CD4-positive, alpha-beta T cell (primary cell): Measurements from ENCODE around the gene SREBF2. TPM values are rescaled to one million over a fixed set of nuclear protein-coding genes. Genes with fewer than 3 reads are reported as not detected.

Experiments used
- ATAC-seq: fragments of 200-7000 bp; cut with Tn5 transposase; one replicate; pipeline ENCODE4 v1.10.0; 2022; ENCODE audit warnings: mild to moderate bottlenecking; ENCODE audit not compliant: poor library complexity
- CTCF ChIA-PET: fragments of 350-600 bp; sonication (Branson Sonifier 250); formaldehyde crosslinking; loops from one replicate; lab custom pipeline; 2021; ENCODE audit warnings: antibody characterized with exemption, inconsistent platforms; lab: Charles Lee
- POLR2A ChIA-PET: fragments of 350-600 bp; sonication (Branson Sonifier 250); formaldehyde crosslinking; loops from one replicate; lab custom pipeline; 2021; ENCODE audit warnings: antibody characterized with exemption, inconsistent platforms; lab: Charles Lee
- DNase-seq, 14 experiments: peaks; one replicate each; pipeline ENCODE4 v3.0.0-alpha.2; 2013 to 2020; ENCODE audit warnings: mixed read lengths in 2 of 14
- H3K27ac ChIP-seq, 2 donors: one replicate each; pipeline versions ENCODE4 v1.5.1 to v1.7.0; 2013; ENCODE audit warnings: low read length in 2 of 2, low read depth in 1 of 2, mild to moderate bottlenecking in 1 of 2
- H3K27me3 ChIP-seq, 2 experiments: 1 replicate in 1 of 2; 2 replicates in 1 of 2; pipeline versions ENCODE4 v1.6.1 to v1.7.0; 2013; ENCODE audit warnings: low read length in 2 of 2, control low read depth in 1 of 2, mild to moderate bottlenecking in 1 of 2, moderate library complexity in 1 of 2; ENCODE audit not compliant: insufficient read depth in 2 of 2, control insufficient read depth in 1 of 2
- H3K36me3 ChIP-seq: one replicate; pipeline ENCODE4 v1.6.1; 2013; ENCODE audit warnings: low read length, control low read depth; ENCODE audit not compliant: insufficient read depth
- H3K4me1 ChIP-seq: one replicate; pipeline ENCODE4 v1.6.1; 2013; ENCODE audit warnings: low read length, control low read depth; ENCODE audit not compliant: insufficient read depth
- H3K4me3 ChIP-seq: one replicate; pipeline ENCODE4 v1.5.1; 2013; ENCODE audit warnings: mild to moderate bottlenecking, low read length, moderate library complexity
- H3K9me3 ChIP-seq, 2 experiments: 1 replicate in 1 of 2; 2 replicates in 1 of 2; pipeline versions ENCODE4 v1.6.1 to v1.7.0; 2013; ENCODE audit warnings: low read length in 2 of 2, mild to moderate bottlenecking in 2 of 2, control low read depth in 1 of 2, moderate library complexity in 1 of 2; ENCODE audit not compliant: control insufficient read depth in 1 of 2, insufficient read depth in 1 of 2
- H3K27ac Mint-ChIP-seq: one replicate; pipeline ENCODE4 v1.8.0; 2020; ENCODE audit warnings: mixed read lengths
- H3K27me3 Mint-ChIP-seq: one replicate; pipeline ENCODE4 v1.8.0; 2021; ENCODE audit warnings: mixed read lengths
- H3K36me3 Mint-ChIP-seq: one replicate; pipeline ENCODE4 v1.8.0; 2021; ENCODE audit warnings: low read depth, mixed read lengths
- H3K4me1 Mint-ChIP-seq: one replicate; pipeline ENCODE4 v1.8.0; 2021; ENCODE audit warnings: low read depth, mixed read lengths
- H3K4me3 Mint-ChIP-seq: one replicate; pipeline ENCODE4 v1.8.0; 2020; ENCODE audit warnings: mild to moderate bottlenecking, mixed read lengths
- H3K9me3 Mint-ChIP-seq: one replicate; pipeline ENCODE4 v1.8.0; 2020; ENCODE audit warnings: mixed read lengths
- CTCF ChIP-seq: fragments of 200-600 bp; IDR thresholded peaks from one replicate; pipeline ENCODE4 v1.8.0; 2022; ENCODE audit warnings: antibody characterized with exemption, mild to moderate bottlenecking
- intact Hi-C, 2 experiments: fragments of 100-400 bp; cut with DNase I in 1 of 2; cut with micrococcal nuclease in 1 of 2; formaldehyde crosslinking; loops; one replicate each; pipeline versions ENCODE4 v1.15.1 to v1.9.0; 2023 to 2025; cut with DNase I, micrococcal nuclease
- total RNA-seq, 174 experiments: library from RNA in 2 of 174; stranded (reverse) in 2 of 174; gene quantifications; one replicate each; pipeline ENCODE4 v1.2.3 and lab custom pipeline; 2021 to 2026

Gene SREBF2
- total RNA-seq, 2 experiments from 2014 or later = 67.2 to 69.9 TPM

DNA sequence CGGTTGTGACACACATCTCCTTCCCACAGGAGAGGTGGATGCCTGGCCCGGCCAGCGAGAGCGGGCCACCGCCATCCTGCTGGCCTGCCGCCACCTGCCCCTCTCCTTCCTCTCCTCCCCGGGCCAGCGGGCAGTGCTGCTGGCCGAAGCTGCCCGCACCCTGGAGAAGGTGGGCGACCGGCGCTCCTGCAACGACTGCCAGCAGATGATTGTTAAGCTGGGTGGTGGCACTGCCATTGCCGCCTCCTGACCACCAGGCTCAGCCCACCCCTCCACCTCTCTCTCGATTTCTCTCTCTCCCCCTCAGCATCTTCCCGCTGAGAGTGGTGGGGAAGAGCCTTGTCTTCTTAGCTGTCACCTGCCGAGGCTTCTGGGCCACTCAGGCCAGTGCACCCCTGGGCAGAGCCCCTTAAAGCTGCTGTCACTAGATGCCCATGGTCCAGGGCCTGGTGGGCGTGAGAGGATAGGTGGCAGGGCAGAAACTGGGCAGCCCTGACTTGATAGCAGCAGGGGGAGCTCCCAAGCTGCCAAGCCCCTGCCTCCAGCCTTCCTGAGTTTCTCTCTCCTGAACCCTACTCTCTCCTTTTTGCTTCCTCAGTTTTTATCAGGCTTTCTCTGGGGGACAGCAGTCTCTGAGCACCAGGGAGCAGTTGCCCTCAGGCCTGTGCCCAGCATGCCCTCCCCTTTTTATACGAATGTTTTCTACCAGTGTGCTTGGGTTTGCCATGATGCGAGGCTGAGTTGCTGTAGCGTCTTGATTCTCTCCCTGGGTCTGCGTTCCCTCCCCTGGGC lies 72.7 kb downstream of the SREBF2 start:
- Histone ChIP-seq H3K36me3 (peaks cover 26% of the 10 kb centered on the region), H3K9me3 (peaks cover 0 to 4% of the 10 kb centered on the region in 2 experiments), H3K27ac (no peak overlapping the region), H3K4me1 (peaks cover 29% of the 10 kb centered on the region), H3K27me3 (peaks cover 0 to 8% of the 10 kb centered on the region in 2 experiments), H3K4me3 (no peak overlapping the region)
- intact Hi-C loops = no loop called here
- Mint-ChIP-seq H3K4me3 (no peak overlapping the region), H3K9me3 (no peaks in the 10 kb centered on the region), H3K4me1 (peaks cover 14% of the 10 kb centered on the region), H3K27ac (peak overlapping the region; percentile 68), H3K27me3 (peaks cover 15% of the 10 kb centered on the region), H3K36me3 (peaks cover 21% of the 10 kb centered on the region)
- POLR2A ChIA-PET = no interaction called here
- no peak for ATAC-seq
- peak in 1 of 14 experiments; percentile 13 for DNase-seq
- CTCF ChIA-PET = no interaction called here
- no peak for TF ChIP-seq CTCF

GRCh38 chr22:41906822-41907221 lies 73.9 kb downstream of the SREBF2 start:
- intact Hi-C loops = no loop called here
- no peak for ATAC-seq
- Histone ChIP-seq H3K4me1 (peaks cover 38% of the 10 kb centered on the region), H3K4me3 (no peak overlapping the region), H3K9me3 (peaks cover 0 to 10% of the 10 kb centered on the region in 2 experiments), H3K36me3 (peaks cover 25% of the 10 kb centered on the region), H3K27me3 (peaks cover 11 to 19% of the 10 kb centered on the region in 2 experiments), H3K27ac (no peak overlapping the region)
- H3K36me3 Mint-ChIP-seq = peaks cover 18% of the 10 kb centered on the region
- H3K9me3 Mint-ChIP-seq = no peaks in the 10 kb centered on the region
- no peak for TF ChIP-seq CTCF
- ChIA-PET POLR2A (interaction anchor here (1.6 kb wide), 1 partner anchor 126 kb away, joined by 7 read pairs; no protein-coding TSS in a partner anchor), CTCF (interaction anchor here (2.1 kb wide), 1 partner anchor 34 kb away, joined by 6 read pairs; no protein-coding TSS in a partner anchor)
- H3K4me3 Mint-ChIP-seq = no peak overlapping the region
- peaks cover 23% of the 10 kb centered on the region for H3K27me3 Mint-ChIP-seq
- H3K4me1 Mint-ChIP-seq = peaks cover 18% of the 10 kb centered on the region
- no peak overlapping the region for H3K27ac Mint-ChIP-seq
- DNase-seq = peak in 1 of 14 experiments; percentile 17

DNA sequence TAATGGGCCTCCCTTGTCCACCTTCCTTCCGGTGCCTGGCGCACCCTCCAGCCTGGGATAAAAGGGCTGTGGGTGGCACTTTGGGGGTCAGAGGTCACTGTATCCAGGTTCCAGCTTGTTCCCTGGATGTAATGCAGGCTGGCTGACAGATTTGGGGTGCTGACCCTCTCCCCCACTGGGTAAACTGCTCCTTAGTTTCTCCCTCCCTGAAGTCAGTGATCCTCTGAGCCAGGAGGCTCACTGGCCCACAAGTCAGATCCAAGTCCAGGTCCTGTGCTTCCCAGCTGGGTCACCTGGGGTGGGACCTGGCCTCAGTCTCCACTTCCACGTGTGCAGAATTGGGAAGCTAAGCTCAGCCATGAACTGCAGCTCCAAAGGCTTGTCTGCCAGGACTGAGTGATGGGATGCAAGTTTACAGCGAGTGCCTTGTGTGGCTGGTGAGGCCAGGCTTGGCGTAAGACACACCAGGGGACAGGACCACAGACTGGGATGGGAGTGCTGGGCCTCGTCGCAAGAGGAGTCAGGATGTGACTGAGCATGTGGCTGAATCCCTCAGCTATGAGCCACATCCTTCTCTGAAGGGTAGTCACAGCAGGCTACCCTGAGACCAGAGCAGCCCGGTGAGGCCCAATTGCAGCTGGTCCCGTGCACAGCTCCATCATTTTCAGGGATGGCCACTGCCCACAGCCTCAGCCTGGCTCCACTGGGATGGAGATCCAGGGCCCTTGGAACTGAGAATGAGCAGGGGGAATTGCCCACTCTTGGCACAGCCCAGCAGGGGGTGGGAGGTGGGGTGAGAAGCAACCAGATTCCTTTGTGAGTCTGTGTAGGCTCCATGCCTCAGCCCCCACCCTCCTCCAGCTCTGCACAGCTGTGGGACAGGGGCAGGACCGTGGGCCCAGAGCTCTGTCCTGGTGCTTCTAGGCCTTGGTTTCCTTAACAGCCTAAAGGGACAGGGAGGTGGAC lies 74.8 kb downstream of the SREBF2 start:
- ATAC-seq = no peak
- no peak for DNase-seq

More for the DNA sequence above, 74.8 kb downstream of the SREBF2 start:
- H3K27me3 Mint-ChIP-seq = peaks cover 32% of the 10 kb centered on the region
- H3K27ac Mint-ChIP-seq = peak overlapping the region; percentile 15
- no peak for TF ChIP-seq CTCF
- no peak overlapping the region for H3K4me3 Mint-ChIP-seq
- POLR2A ChIA-PET = interaction anchor here (1.0 to 2.9 kb wide), 9 partner anchors 12 to 211 kb away, joined by 3 to 13 read pairs (median 3); partner anchors contain the start of genes CCDC134, SREBF2 and TNFRSF13C
- H3K36me3 ChIP-seq = peaks cover 23% of the 10 kb centered on the region
- H3K4me1 Mint-ChIP-seq = peaks cover 18% of the 10 kb centered on the region
- intact Hi-C loops = no loop called here
- H3K4me3 ChIP-seq = no peak overlapping the region
- peaks cover 38% of the 10 kb centered on the region for H3K4me1 ChIP-seq
- H3K9me3 ChIP-seq = peaks cover 0 to 19% of the 10 kb centered on the region in 2 experiments
- peaks cover 20 to 28% of the 10 kb centered on the region in 2 experiments for H3K27me3 ChIP-seq
- H3K9me3 Mint-ChIP-seq = no peaks in the 10 kb centered on the region
- H3K36me3 Mint-ChIP-seq = peaks cover 17% of the 10 kb centered on the region
- no peak overlapping the region for H3K27ac ChIP-seq
- CTCF ChIA-PET = interaction anchor here (1.4 to 3.1 kb wide), 3 partner anchors 18 to 35 kb away, joined by 6 to 15 read pairs (median 6); partner anchors contain the start of gene TNFRSF13C
